GM12878 (cell line): ENCODE results near the gene IQGAP2. TPM values are rescaled to one million over a fixed set of nuclear protein-coding genes. Genes with fewer than 3 reads are reported as not detected.

Source experiments
- ATAC-seq: fragments of 200-7000 bp; cut with Tn5 transposase; 3 replicates; pipeline ENCODE4 v1.9.1; 2020; ENCODE audit warnings: mild to moderate bottlenecking, moderate library complexity
- BruUV-seq: library from RNA; stranded (reverse); fragments of 400-500 nt; replicated peaks from 2 replicates; lab custom pipeline; 2021; lab: Mats Ljungman, UMichigan
- CTCF ChIA-PET: fragments of 300-600 bp; sonication (Branson Sonifier 250); formaldehyde crosslinking; extraction: SDS; loops from one replicate; lab custom pipeline; 2021; ENCODE audit warnings: inconsistent platforms; lab: Yijun Ruan, JAX
- POLR2A ChIA-PET: fragments of 350-600 bp; formaldehyde crosslinking; extraction: SDS; loops from one replicate; lab custom pipeline; 2021; ENCODE audit warnings: inconsistent platforms; lab: Charles Lee
- RAD21 ChIA-PET: fragments of 300-600 bp; sonication (Branson Sonifier 250); formaldehyde crosslinking; loops from one replicate; lab custom pipeline; 2023; ENCODE audit warnings: antibody characterized with exemption; ENCODE audit not compliant: unreplicated experiment; lab: Charles Lee
- SMC1A ChIA-PET: fragments of 300-600 bp; sonication (Branson Sonifier 250); formaldehyde crosslinking; loops from one replicate; lab custom pipeline; 2023; ENCODE audit not compliant: unreplicated experiment, uncharacterized antibody; lab: Charles Lee
- DNase-seq: peaks from one replicate; pipeline ENCODE4 v3.0.0-alpha.2; 2011; ENCODE audit warnings: low read depth, low spot score
- FAIRE-seq: peaks from 3 replicates; lab custom pipeline; 2011; peaks lifted over from hg19 to GRCh38; lab: Jason Lieb, UNC
- H2AFZ ChIP-seq: 2 replicates; pipeline ENCODE4 v1.6.0; 2011; ENCODE audit warnings: low read depth, low read length, control low read depth; ENCODE audit not compliant: control insufficient read depth
- H3K27ac ChIP-seq: 2 replicates; pipeline ENCODE4 v1.5.1; 2011; ENCODE audit warnings: control low read depth; ENCODE audit not compliant: control insufficient read depth, insufficient read depth
- H3K27me3 ChIP-seq, 2 experiments: replicated peaks in 1 of 2; 2 replicates each; pipeline versions ENCODE4 v1.6.0 to v1.6.1; 2011; ENCODE audit warnings: low read length in 1 of 2; ENCODE audit not compliant: control insufficient read depth in 2 of 2, insufficient read depth in 2 of 2
- H3K36me3 ChIP-seq, 2 experiments: 2 replicates each; pipeline ENCODE4 v1.5.1; 2011; ENCODE audit warnings: low read length in 1 of 2; ENCODE audit not compliant: control insufficient read depth in 2 of 2, insufficient read depth in 2 of 2
- H3K4me1 ChIP-seq: 2 replicates; pipeline ENCODE4 v1.6.1; 2011; ENCODE audit warnings: mild to moderate bottlenecking, low read length, moderate library complexity, mixed read lengths; ENCODE audit not compliant: control insufficient read depth, insufficient read depth
- H3K4me2 ChIP-seq: 2 replicates; pipeline ENCODE4 v1.6.0; 2011; ENCODE audit warnings: control low read depth; ENCODE audit not compliant: control insufficient read depth, insufficient read depth
- H3K4me3 ChIP-seq: fragments of 200-600 bp; sonication (generic); 2 replicates; pipeline ENCODE4 v1.5.1; 2016
- H3K79me2 ChIP-seq: 2 replicates; pipeline ENCODE4 v1.6.0; 2011; ENCODE audit warnings: low read length; ENCODE audit not compliant: control insufficient read depth, insufficient read depth
- H3K9ac ChIP-seq: 2 replicates; pipeline ENCODE4 v1.8.0; 2011; ENCODE audit warnings: low read length, control low read depth, mixed read lengths; ENCODE audit not compliant: control insufficient read depth, insufficient read depth
- H3K9me3 ChIP-seq: replicated peaks from 3 replicates; pipeline ENCODE4 v1.5.1; 2011; ENCODE audit warnings: mild to moderate bottlenecking, low read length; ENCODE audit not compliant: control insufficient read depth, insufficient read depth
- H4K20me1 ChIP-seq: 2 replicates; pipeline ENCODE4 v1.6.0; 2011; ENCODE audit not compliant: control insufficient read depth, insufficient read depth
- ASH2L ChIP-seq: fragments of 300-600, 200-600 bp; sonication (generic); IDR thresholded peaks from 2 replicates; pipeline ENCODE4 v1.6.1; 2017; ENCODE audit warnings: low read depth, mild to moderate bottlenecking, borderline replicate concordance
- CHD1 ChIP-seq: IDR thresholded peaks from 2 replicates; pipeline ENCODE4 v1.6.1; 2012; ENCODE audit warnings: low read depth, low read length, improper control_type of control experiment
- EGR1 ChIP-seq, 2 experiments: IDR thresholded peaks; 1 replicate in 1 of 2; 2 replicates in 1 of 2; pipeline ENCODE4 v1.6.1; 2011 to 2012; ENCODE audit warnings: low read depth in 2 of 2, low read length in 2 of 2, borderline replicate concordance in 1 of 2, mild to moderate bottlenecking in 1 of 2, moderate library complexity in 1 of 2
- EZH2 ChIP-seq: IDR thresholded peaks from 2 replicates; pipeline ENCODE4 v1.6.1; 2012; ENCODE audit warnings: low read depth, mild to moderate bottlenecking, control low read depth, inconsistent platforms, low read length, borderline replicate concordance; ENCODE audit not compliant: control insufficient read depth
- FOXM1 ChIP-seq: IDR thresholded peaks from 2 replicates; pipeline ENCODE4 v1.6.1; 2012; ENCODE audit warnings: low read depth, mild to moderate bottlenecking, inconsistent platforms, low read length, moderate library complexity
- HDGF ChIP-seq: fragments of 450-650 bp; IDR thresholded peaks from 2 replicates; pipeline ENCODE4 v1.6.1; 2016; ENCODE audit warnings: antibody characterized with exemption
- PAX5 ChIP-seq: IDR thresholded peaks from 2 replicates; pipeline ENCODE4 v1.6.1; 2011; ENCODE audit warnings: low read depth, low read length, borderline replicate concordance
- SMAD1 ChIP-seq: fragments of 450-650 bp; IDR thresholded peaks from 2 replicates; pipeline ENCODE4 v1.6.1; 2018; ENCODE audit warnings: mild to moderate bottlenecking, low read depth; ENCODE audit not compliant: partially characterized antibody
- SUZ12 ChIP-seq: fragments of 200-600 bp; sonication (generic); IDR thresholded peaks from one replicate; pipeline ENCODE4 v1.6.1; 2018; ENCODE audit warnings: antibody characterized with exemption, mild to moderate bottlenecking; ENCODE audit not compliant: unreplicated experiment
- TAF1 ChIP-seq: IDR thresholded peaks from 2 replicates; pipeline ENCODE4 v1.6.1; 2011; ENCODE audit warnings: mild to moderate bottlenecking, low read depth, low read length, borderline replicate concordance
- ZBTB4 ChIP-seq: fragments of 450-650 bp; formaldehyde crosslinking; IDR thresholded peaks from 2 replicates; pipeline ENCODE4 v1.4.0; 2022; ENCODE audit warnings: mild to moderate bottlenecking, moderate library complexity
- WGBS: methylation state at CpG from one replicate; pipeline ENCODE4 v1.1.6; 2016; ENCODE audit warnings: low lambda C conversion rate; ENCODE audit not compliant: insufficient replicate concordance, insufficient coverage; ENCODE audit errors: missing lambda C conversion rate; 5-methylcytosine and 5-hydroxymethylcytosine counted together
- in situ Hi-C: fragments of 300-500 bp; cut with MboI; formaldehyde crosslinking; loops from 9 replicates; pipeline ENCODE4 v1.14.3; 2018; ENCODE audit warnings: mixed read lengths
- intact Hi-C: fragments of 100-400 bp; cut with micrococcal nuclease; formaldehyde crosslinking; loops from one replicate; pipeline ENCODE4 v1.14.2; 2022; ENCODE audit not compliant: unreplicated experiment
- polyA plus RNA-seq, 11 experiments: library from polyadenylated mRNA; depleted of rRNA in 4 of 11; unstranded in 6 of 11; stranded (reverse) in 5 of 11; fragments of >200 nt; fragmentation: Nextera tagmentation in 4 of 11; fragmentation: Illumina TruSeq in 1 of 11; extraction: Ambion mirVana in 4 of 11; extraction: Trizol in 1 of 11; gene quantifications; 1 replicate in 1 of 11; 2 replicates in 10 of 11; pipeline versions ENCODE4 v1.2.1 to v1.2.3, GENCODE V29; 2011 to 2016; ENCODE audit warnings: inconsistent platforms in 2 of 11, missing spikeins in 2 of 11, low read depth in 1 of 11
- total RNA-seq, 4 experiments: library from RNA; depleted of rRNA in 3 of 4; stranded (reverse); fragments of >200 nt in 3 of 4; fragmentation: Illumina TruSeq in 1 of 4; extraction: Trizol in 1 of 4; gene quantifications; 2 replicates each; pipeline versions ENCODE4 v1.2.1 to v1.2.3, GENCODE V29; 2013 to 2021
- TF ChIP-seq, protein P1 (sequence below): IDR thresholded peaks from 2 replicates; pipeline ENCODE4 v1.6.1; 2012; ENCODE audit warnings: low read length, inconsistent platforms

The IQGAP2 gene
- total and polyA plus RNA-seq, 10 of the 15 experiments (the other 5 are each of a cell fraction or from before 2014, with no cell fraction given), result 14.5 to 41.4 (median 21.8) TPM

GRCh38 chr5:76397200-76397599 is 5.9 kb upstream of the IQGAP2 start:
- Histone ChIP-seq H3K27ac (no peak overlapping the region), H3K27me3 (no peaks in the 10 kb centered on the region), H3K9me3 (no peaks in the 10 kb centered on the region), H2AFZ (no peak overlapping the region), H3K4me3 (no peak overlapping the region), H3K9ac (no peak overlapping the region), H3K79me2 (no peaks in the 10 kb centered on the region)
- ChIA-PET POLR2A (no interaction called here), CTCF (no interaction called here), RAD21 (no interaction called here), SMC1A (no interaction called here)
- intact Hi-C loops, result no loop called here
- ATAC-seq, result no peak
- 89% methylated on average over 2 of the region's 2 CpGs for WGBS
- TF ChIP-seq HDGF, result no peak
- TF ChIP-seq PAX5, result no peak
- no peak for TF ChIP-seq TAF1
- no peak for TF ChIP-seq ASH2L
- no peak for TF ChIP-seq EZH2
- no peak for TF ChIP-seq CHD1
- no peak for TF ChIP-seq EGR1 (IDR thresholded peaks at IDR 0.05; ENCODE audit: borderline replicate concordance in 1 of 2, low read depth in 2 of 2, low read length in 2 of 2)
- TF ChIP-seq FOXM1, result no peak
- TF ChIP-seq, protein P1, sequence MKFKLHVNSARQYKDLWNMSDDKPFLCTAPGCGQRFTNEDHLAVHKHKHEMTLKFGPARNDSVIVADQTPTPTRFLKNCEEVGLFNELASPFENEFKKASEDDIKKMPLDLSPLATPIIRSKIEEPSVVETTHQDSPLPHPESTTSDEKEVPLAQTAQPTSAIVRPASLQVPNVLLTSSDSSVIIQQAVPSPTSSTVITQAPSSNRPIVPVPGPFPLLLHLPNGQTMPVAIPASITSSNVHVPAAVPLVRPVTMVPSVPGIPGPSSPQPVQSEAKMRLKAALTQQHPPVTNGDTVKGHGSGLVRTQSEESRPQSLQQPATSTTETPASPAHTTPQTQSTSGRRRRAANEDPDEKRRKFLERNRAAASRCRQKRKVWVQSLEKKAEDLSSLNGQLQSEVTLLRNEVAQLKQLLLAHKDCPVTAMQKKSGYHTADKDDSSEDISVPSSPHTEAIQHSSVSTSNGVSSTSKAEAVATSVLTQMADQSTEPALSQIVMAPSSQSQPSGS, result no peak
- no peak for TF ChIP-seq SMAD1
- no peak for TF ChIP-seq SUZ12
- TF ChIP-seq ZBTB4 (CRISPR knock-in tag), result no peak
- TF ChIP-seq, all 136 proteins: peak for 0
- in situ Hi-C loops, result no loop called here
- Histone ChIP-seq H3K4me1 (peaks cover 7% of the 10 kb centered on the region), H3K4me2 (no peak overlapping the region), H4K20me1 (no peaks in the 10 kb centered on the region), H3K36me3 (no peaks in the 10 kb centered on the region)
- no TSS peak for BruUV-seq
- FAIRE-seq, result no peak
- no peak for DNase-seq
